A549 (cell line): Measurements from ENCODE around the gene NGEF. TPM values are rescaled to one million over a fixed set of nuclear protein-coding genes. Genes with fewer than 3 reads are reported as not detected.

Experiments used
- ATAC-seq, 2 experiments: fragments of 200-7000 bp in 1 of 2; fragments of >200 bp in 1 of 2; cut with Nextera tagmentation in 1 of 2; cut with Tn5 transposase in 1 of 2; 3 replicates each; pipeline versions ENCODE4 v1.8.0 to v1.9.1; 2018 to 2020; ENCODE audit warnings: mild to moderate bottlenecking in 1 of 2, moderate library complexity in 1 of 2
- CTCF ChIA-PET: fragments of 300-600 bp; sonication (Branson Sonifier 250); formaldehyde crosslinking; extraction: SDS; loops from one replicate; lab custom pipeline; 2021; ENCODE audit warnings: antibody characterized with exemption, inconsistent platforms; lab: Yijun Ruan, JAX
- POLR2A ChIA-PET: fragments of 350-600 bp; formaldehyde crosslinking; extraction: SDS; loops from one replicate; lab custom pipeline; 2021; ENCODE audit warnings: antibody characterized with exemption, inconsistent platforms; lab: Yijun Ruan, JAX
- DNase-seq, 2 experiments: peaks; one replicate each; pipeline versions ENCODE4 v3.0.0 to v3.0.0-alpha.2; 2011 to 2016; ENCODE audit warnings: low read depth in 1 of 2, low spot score in 1 of 2
- FAIRE-seq: peaks from 2 replicates; lab custom pipeline; 2011; peaks lifted over from hg19 to GRCh38; lab: Jason Lieb, UNC
- H3K27ac ChIP-seq, 2 experiments: fragments of >200 bp; sonication (Bioruptor Twin); formaldehyde crosslinking; 3 replicates each; pipeline ENCODE4 v1.5.1; 2016 to 2017
- H3K4me1 ChIP-seq: fragments of >200 bp; sonication (Bioruptor Twin); formaldehyde crosslinking; 3 replicates; pipeline ENCODE4 v1.6.1; 2016
- H3K4me2 ChIP-seq: fragments of >200 bp; sonication (Bioruptor Twin); formaldehyde crosslinking; 3 replicates; pipeline ENCODE4 v1.6.1; 2016
- H3K4me3 ChIP-seq: fragments of >200 bp; sonication (Bioruptor Twin); formaldehyde crosslinking; 3 replicates; pipeline ENCODE4 v1.5.1; 2016
- H3K9me3 ChIP-seq: fragments of >200 bp; sonication (Bioruptor Twin); formaldehyde crosslinking; 3 replicates; pipeline ENCODE4 v1.6.1; 2016
- CBX2 ChIP-seq: fragments of 200-600 bp; sonication (generic); IDR thresholded peaks from 2 replicates; pipeline ENCODE4 v1.6.1; 2016; ENCODE audit warnings: low read depth, mild to moderate bottlenecking, borderline replicate concordance
- CHD2 ChIP-seq: fragments of 150-350 bp; IDR thresholded peaks from 2 replicates; pipeline ENCODE4 v1.6.1; 2014; ENCODE audit warnings: low read length; ENCODE audit not compliant: partially characterized antibody
- EHMT2 ChIP-seq: fragments of 200-600 bp; sonication (generic); IDR thresholded peaks from 2 replicates; pipeline ENCODE4 v1.6.1; 2016; ENCODE audit warnings: antibody characterized with exemption, low read depth, mild to moderate bottlenecking, moderate library complexity
- ESRRA ChIP-seq: fragments of 150-350 bp; IDR thresholded peaks from 2 replicates; pipeline ENCODE4 v1.6.1; 2014; ENCODE audit warnings: mild to moderate bottlenecking, low read length, borderline replicate concordance
- FOSB ChIP-seq: fragments of 250-450 bp; sonication (Bioruptor Pico); IDR thresholded peaks from 2 replicates; pipeline ENCODE4 v1.5.0; 2020; ENCODE audit warnings: mild to moderate bottlenecking, moderate library complexity
- FOXS1 ChIP-seq: fragments of 250-450 bp; sonication (Bioruptor Pico); IDR thresholded peaks from 2 replicates; pipeline ENCODE4 v1.5.0; 2020; ENCODE audit warnings: mild to moderate bottlenecking, moderate library complexity
- HDAC2 ChIP-seq: fragments of 200-600 bp; sonication (generic); IDR thresholded peaks from 2 replicates; pipeline ENCODE4 v1.6.1; 2016
- HOXB5 ChIP-seq: fragments of 250-450 bp; sonication (Bioruptor Pico); IDR thresholded peaks from 2 replicates; pipeline ENCODE4 v1.5.0; 2020; ENCODE audit warnings: mild to moderate bottlenecking, moderate library complexity
- JUN ChIP-seq, 2 experiments: fragments of >200 bp; sonication (Bioruptor Twin); formaldehyde crosslinking; IDR thresholded peaks; 2 replicates in 1 of 2; 3 replicates in 1 of 2; pipeline ENCODE4 v1.6.1; 2016 to 2017
- KDM1A ChIP-seq: fragments of 200-600 bp; sonication (generic); IDR thresholded peaks from 2 replicates; pipeline ENCODE4 v1.6.1; 2016; ENCODE audit warnings: low read depth, mild to moderate bottlenecking
- MAFK ChIP-seq: fragments of 450-650 bp; IDR thresholded peaks from 2 replicates; pipeline ENCODE4 v1.6.1; 2014; ENCODE audit not compliant: partially characterized antibody
- MAZ ChIP-seq: fragments of 150-350 bp; IDR thresholded peaks from 2 replicates; pipeline ENCODE4 v1.6.1; 2014; ENCODE audit warnings: antibody characterized with exemption, low read depth, low read length, borderline replicate concordance
- MYC ChIP-seq: IDR thresholded peaks from 2 replicates; pipeline ENCODE4 v1.6.1; 2012; ENCODE audit warnings: mild to moderate bottlenecking, inconsistent platforms, low read length, improper control_type of control experiment, borderline replicate concordance
- NFE2L2 ChIP-seq: fragments of 150-350 bp; conservative IDR thresholded peaks from 2 replicates; pipeline ENCODE4 v1.6.1; 2014; ENCODE audit warnings: low read length
- NPAS2 ChIP-seq: fragments of 250-450 bp; sonication (Bioruptor Pico); IDR thresholded peaks from 2 replicates; pipeline ENCODE4 v1.8.0; 2022; ENCODE audit warnings: mild to moderate bottlenecking, moderate library complexity, borderline replicate concordance
- PHF8 ChIP-seq: fragments of 200-600 bp; sonication (generic); IDR thresholded peaks from 2 replicates; pipeline ENCODE4 v1.6.1; 2016; ENCODE audit warnings: low read depth, mild to moderate bottlenecking, antibody characterized with exemption, moderate library complexity, borderline replicate concordance
- POLR2A ChIP-seq: IDR thresholded peaks from 2 replicates; pipeline ENCODE4 v1.6.1; 2012; ENCODE audit warnings: mild to moderate bottlenecking, low read length
- POLR2AphosphoS2 ChIP-seq: conservative IDR thresholded peaks from 2 replicates; pipeline ENCODE4 v1.6.1; 2012; ENCODE audit warnings: low read length, improper control_type of control experiment, inconsistent platforms
- RAD21 ChIP-seq, 2 experiments: fragments of >200 bp in 1 of 2; sonication (Bioruptor Twin) in 1 of 2; formaldehyde crosslinking in 1 of 2; IDR thresholded peaks in 1 of 2; conservative IDR thresholded peaks in 1 of 2; 2 replicates in 1 of 2; 3 replicates in 1 of 2; pipeline ENCODE4 v1.6.1; 2012 to 2018; ENCODE audit warnings: inconsistent platforms in 1 of 2
- RARB ChIP-seq: fragments of 250-450 bp; sonication (Bioruptor Pico); IDR thresholded peaks from 2 replicates; pipeline ENCODE4 v1.8.0; 2021; ENCODE audit warnings: mild to moderate bottlenecking, moderate library complexity
- RCOR1 ChIP-seq: fragments of 150-350 bp; IDR thresholded peaks from 2 replicates; pipeline ENCODE4 v1.6.1; 2014; ENCODE audit warnings: antibody characterized with exemption, low read length, low read depth
- RFX5 ChIP-seq: fragments of 450-650 bp; IDR thresholded peaks from 2 replicates; pipeline ENCODE4 v1.7.1; 2014; ENCODE audit warnings: antibody characterized with exemption, mild to moderate bottlenecking, moderate library complexity
- SMC3 ChIP-seq: fragments of >200 bp; sonication (Bioruptor Twin); formaldehyde crosslinking; IDR thresholded peaks from 3 replicates; pipeline ENCODE4 v1.6.1; 2018; ENCODE audit warnings: inconsistent platforms
- SREBF2 ChIP-seq: fragments of 450-650 bp; IDR thresholded peaks from 2 replicates; pipeline ENCODE4 v1.6.1; 2014; ENCODE audit warnings: mild to moderate bottlenecking, moderate library complexity
- ZNF302 ChIP-seq: fragments of 250-450 bp; sonication (Bioruptor Pico); IDR thresholded peaks from 2 replicates; pipeline ENCODE4 v1.9.0; 2021; ENCODE audit warnings: inconsistent platforms, mild to moderate bottlenecking, moderate library complexity
- ZSCAN20 ChIP-seq: fragments of 250-450 bp; sonication (Bioruptor Pico); IDR thresholded peaks from 2 replicates; pipeline ENCODE4 v1.8.0; 2022; ENCODE audit warnings: mild to moderate bottlenecking, moderate library complexity
- WGBS: methylation state at CpG from one replicate; pipeline ENCODE4 v1.1.6; 2017; ENCODE audit errors: missing lambda C conversion rate; 5-methylcytosine and 5-hydroxymethylcytosine counted together
- polyA plus RNA-seq, 4 experiments: library from polyadenylated mRNA; depleted of rRNA in 3 of 4; stranded (reverse); fragments of >200 nt; fragmentation: RNase III in 1 of 4; extraction: RNeasy Plus Mini Kit Qiagen cat#74134 plus additional on column Dnase treatment in 1 of 4; gene quantifications; 2 replicates in 3 of 4; 3 replicates in 1 of 4; pipeline ENCODE4 v1.2.3, GENCODE V29; 2011 to 2017
- TF ChIP-seq, protein P1 (sequence below): IDR thresholded peaks from 2 replicates; pipeline ENCODE4 v1.6.1; 2012
- TF ChIP-seq, protein P2 (sequence below): IDR thresholded peaks from 2 replicates; pipeline ENCODE4 v1.6.1; 2012; ENCODE audit warnings: low read depth, borderline replicate concordance
- TF ChIP-seq, protein P3 (sequence below): fragments of >200 bp; sonication (Bioruptor Twin); formaldehyde crosslinking; IDR thresholded peaks from 3 replicates; pipeline ENCODE4 v1.5.1; 2016

The NGEF gene
- polyA plus RNA-seq, 2 of the 4 experiments (the other 2 are of a cell fraction) = 8.1 to 9.7 TPM

DNA sequence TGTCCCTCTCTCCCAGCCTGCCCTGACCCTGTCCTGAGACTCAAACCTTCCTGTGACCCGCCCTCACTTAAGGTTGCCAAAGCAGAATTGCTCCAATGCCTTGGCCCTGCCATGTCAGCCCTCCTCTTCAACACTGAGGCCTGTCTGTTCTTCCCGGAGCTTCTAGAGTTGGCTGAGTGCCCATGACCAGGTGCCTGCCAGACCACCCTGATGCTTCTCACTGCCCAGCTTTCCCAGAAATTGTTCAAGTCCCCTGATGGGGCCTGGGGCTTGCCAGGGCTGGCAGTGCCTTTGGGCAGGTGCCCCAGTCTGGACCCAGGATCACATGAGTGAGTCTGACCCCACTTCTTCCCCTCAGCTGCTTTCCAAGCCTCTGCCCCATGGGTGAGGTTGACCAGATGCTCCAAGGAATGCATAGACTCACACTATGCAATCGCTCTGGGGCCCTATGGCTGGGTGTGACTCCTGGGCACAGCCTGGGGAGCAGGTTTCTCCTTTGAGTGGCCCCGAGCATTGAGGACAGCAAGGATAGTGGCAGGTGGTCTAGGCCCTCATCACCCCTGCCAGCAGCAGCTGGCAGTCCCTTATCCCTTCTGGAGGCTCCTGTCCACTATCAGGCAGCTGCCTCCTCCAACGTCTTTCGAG is 44.0 kb upstream of the NGEF start:
- H3K4me2 ChIP-seq = no peak overlapping the region
- DNase-seq = no peak
- 0 out of 3 replicates have a peak, but pooled peaks cover 6% of the 10 kb centered on the region for H3K4me1 ChIP-seq
- POLR2A ChIA-PET = no interaction called here
- no peak overlapping the region for H3K4me3 ChIP-seq
- FAIRE-seq = no peak
- CTCF ChIA-PET = interaction anchor here (0.6 to 1.4 kb wide), 4 partner anchors 10 to 204 kb away, joined by 3 to 7 read pairs (median 4); no protein-coding TSS in a partner anchor
- ATAC-seq = no peak
- 53% methylated on average over 6 of the region's 6 CpGs for WGBS
- no peak overlapping the region for H3K27ac ChIP-seq
- TF ChIP-seq MAZ (no peak), RARB (no peak), FOSB (no peak), CBX2 (no peak), MAFK (no peak), CHD2 (no peak), RFX5 (no peak), KDM1A (no peak), FOXS1 (CRISPR knock-in tag) (no peak), NPAS2 (CRISPR knock-in tag) (no peak), PHF8 (no peak), JUN (IDR thresholded peaks at IDR 0.05) (no peak), RCOR1 (no peak), NFE2L2 (no peak), MYC (no peak)
- TF ChIP-seq, protein P1, sequence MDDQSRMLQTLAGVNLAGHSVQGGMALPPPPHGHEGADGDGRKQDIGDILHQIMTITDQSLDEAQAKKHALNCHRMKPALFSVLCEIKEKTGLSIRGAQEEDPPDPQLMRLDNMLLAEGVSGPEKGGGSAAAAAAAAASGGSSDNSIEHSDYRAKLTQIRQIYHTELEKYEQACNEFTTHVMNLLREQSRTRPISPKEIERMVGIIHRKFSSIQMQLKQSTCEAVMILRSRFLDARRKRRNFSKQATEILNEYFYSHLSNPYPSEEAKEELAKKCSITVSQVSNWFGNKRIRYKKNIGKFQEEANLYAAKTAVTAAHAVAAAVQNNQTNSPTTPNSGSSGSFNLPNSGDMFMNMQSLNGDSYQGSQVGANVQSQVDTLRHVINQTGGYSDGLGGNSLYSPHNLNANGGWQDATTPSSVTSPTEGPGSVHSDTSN = no peak
- TF ChIP-seq, protein P2, sequence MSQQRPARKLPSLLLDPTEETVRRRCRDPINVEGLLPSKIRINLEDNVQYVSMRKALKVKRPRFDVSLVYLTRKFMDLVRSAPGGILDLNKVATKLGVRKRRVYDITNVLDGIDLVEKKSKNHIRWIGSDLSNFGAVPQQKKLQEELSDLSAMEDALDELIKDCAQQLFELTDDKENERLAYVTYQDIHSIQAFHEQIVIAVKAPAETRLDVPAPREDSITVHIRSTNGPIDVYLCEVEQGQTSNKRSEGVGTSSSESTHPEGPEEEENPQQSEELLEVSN = no peak
- H3K9me3 ChIP-seq = no peaks in the 10 kb centered on the region

DNA sequence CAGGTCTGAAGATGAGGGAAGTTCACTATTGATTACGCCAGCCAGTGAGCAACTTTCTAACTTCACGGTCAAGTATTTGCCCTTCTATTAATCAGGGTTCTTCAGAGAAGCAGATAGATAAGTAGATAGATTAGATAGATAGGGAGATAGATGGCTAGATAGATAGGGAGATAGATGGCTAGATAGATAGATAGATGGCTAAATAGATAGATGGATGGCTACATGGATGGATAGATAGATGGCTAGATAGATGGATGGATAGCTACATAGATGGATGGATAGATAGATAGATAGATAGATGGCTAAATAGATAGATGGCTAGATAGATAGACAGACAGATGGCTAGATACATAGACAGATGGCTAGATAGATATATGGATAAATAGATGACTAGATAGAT is 42.3 kb upstream of the NGEF start:
- FAIRE-seq (no peak), DNase-seq (no peak)
- Histone ChIP-seq H3K9me3 (no peaks in the 10 kb centered on the region), H3K27ac (no peak overlapping the region), H3K4me3 (no peak overlapping the region)
- POLR2A ChIA-PET = no interaction called here
- TF ChIP-seq ZNF302 (CRISPR knock-in tag) = no peak
- no peak for TF ChIP-seq MAFK
- TF ChIP-seq, all 56 proteins: peak for 0
- Histone ChIP-seq H3K4me1 (0 out of 3 replicates have a peak, but pooled peaks cover 12% of the 10 kb centered on the region), H3K4me2 (no peak overlapping the region)
- CTCF ChIA-PET = interaction anchor here (0.6 to 3.7 kb wide), 9 partner anchors 10 to 202 kb away, joined by 3 to 45 read pairs (median 5); no protein-coding TSS in a partner anchor
- WGBS = 90% methylated on average over 2 of the region's 2 CpGs
- no peak for ATAC-seq

DNA sequence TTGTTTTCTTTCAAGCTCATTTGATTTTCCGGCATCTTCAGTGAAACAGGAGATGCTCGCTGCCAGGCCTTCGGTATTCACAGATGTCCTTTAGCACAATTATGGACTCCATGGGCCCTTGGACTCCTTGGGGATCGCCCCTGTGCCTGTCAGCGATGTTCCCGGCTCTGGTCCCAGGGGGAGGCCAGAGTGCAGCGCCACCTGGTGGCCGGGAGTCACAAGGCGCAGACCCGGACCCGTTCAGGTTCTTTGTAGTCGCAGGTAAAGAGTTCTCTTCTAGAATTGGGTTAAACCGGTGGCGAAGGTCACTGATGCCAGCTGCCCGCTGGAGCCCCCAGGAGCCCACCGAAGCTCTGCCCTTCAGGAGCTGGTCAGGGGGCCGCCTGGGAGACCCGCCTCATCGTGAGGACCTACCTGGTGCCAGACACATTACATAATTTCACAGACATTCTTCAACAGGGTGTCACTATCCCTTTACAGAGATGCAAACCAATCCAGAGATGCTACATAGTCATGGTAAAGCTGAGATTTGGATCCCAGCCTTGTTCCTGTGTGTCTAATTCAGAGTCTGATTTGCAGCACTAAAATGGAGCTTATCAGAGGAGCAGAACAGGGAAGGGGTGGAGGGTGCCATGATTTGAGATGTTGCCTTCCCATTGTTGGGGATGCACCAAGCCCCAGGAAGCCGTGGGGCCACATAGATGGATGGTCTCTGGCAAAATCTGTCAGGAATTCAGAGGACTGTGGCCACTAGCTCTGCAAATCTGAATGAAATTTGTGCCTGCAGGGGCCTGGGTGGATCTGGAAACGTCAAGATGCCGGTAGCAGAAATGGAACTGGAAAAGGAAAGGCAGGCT is 41.1 kb upstream of the NGEF start:
- H3K4me2 ChIP-seq = peak overlapping the region; percentile 45
- H3K4me3 ChIP-seq = no peak overlapping the region
- DNase-seq = peak; percentile 59 to 84
- peak overlapping the region; percentile 8 to 65; a peak in 4 of 6 replicates for H3K27ac ChIP-seq
- H3K4me1 ChIP-seq = 0 out of 3 replicates have a peak, but pooled peaks cover 12% of the 10 kb centered on the region
- POLR2A ChIA-PET = no interaction called here
- CTCF ChIA-PET = interaction anchor here (0.6 to 7.0 kb wide), 77 partner anchors 11 to 389 kb away, joined by 3 to 64 read pairs (median 4); partner anchors contain the start of genes ATG16L1 and NEU2
- WGBS = 30% methylated on average over 17 of the region's 22 CpGs
- no peak for FAIRE-seq
- H3K9me3 ChIP-seq = no peaks in the 10 kb centered on the region
- ATAC-seq = peak; percentile 80 to 95; a peak in 4 of 6 replicates
- TF ChIP-seq ZSCAN20 (CRISPR knock-in tag) (no peak), RAD21 (conservative IDR thresholded peaks at IDR 0.05 in 1 of 2, IDR thresholded peaks at IDR 0.05 in 1 of 2) (peak; percentile 83 to 86), RCOR1 (no peak), NFE2L2 (no peak), ESRRA (no peak), POLR2A (no peak), CHD2 (no peak), HDAC2 (no peak), FOSB (no peak), FOXS1 (CRISPR knock-in tag) (no peak), SMC3 (peak; percentile 93), SREBF2 (no peak), HOXB5 (CRISPR knock-in tag) (no peak), EHMT2 (no peak), POLR2AphosphoS2 (no peak)
- TF ChIP-seq, protein P3, sequence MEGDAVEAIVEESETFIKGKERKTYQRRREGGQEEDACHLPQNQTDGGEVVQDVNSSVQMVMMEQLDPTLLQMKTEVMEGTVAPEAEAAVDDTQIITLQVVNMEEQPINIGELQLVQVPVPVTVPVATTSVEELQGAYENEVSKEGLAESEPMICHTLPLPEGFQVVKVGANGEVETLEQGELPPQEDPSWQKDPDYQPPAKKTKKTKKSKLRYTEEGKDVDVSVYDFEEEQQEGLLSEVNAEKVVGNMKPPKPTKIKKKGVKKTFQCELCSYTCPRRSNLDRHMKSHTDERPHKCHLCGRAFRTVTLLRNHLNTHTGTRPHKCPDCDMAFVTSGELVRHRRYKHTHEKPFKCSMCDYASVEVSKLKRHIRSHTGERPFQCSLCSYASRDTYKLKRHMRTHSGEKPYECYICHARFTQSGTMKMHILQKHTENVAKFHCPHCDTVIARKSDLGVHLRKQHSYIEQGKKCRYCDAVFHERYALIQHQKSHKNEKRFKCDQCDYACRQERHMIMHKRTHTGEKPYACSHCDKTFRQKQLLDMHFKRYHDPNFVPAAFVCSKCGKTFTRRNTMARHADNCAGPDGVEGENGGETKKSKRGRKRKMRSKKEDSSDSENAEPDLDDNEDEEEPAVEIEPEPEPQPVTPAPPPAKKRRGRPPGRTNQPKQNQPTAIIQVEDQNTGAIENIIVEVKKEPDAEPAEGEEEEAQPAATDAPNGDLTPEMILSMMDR = peak; percentile 84
